Heart left ventricle (tissue), 13 donors: ENCODE measurements around the gene CDH18.

Experiments used
- POLR2A ChIP-seq, 2 donors: fragments of 450-650 bp; IDR thresholded peaks; one replicate each; pipeline ENCODE4 v1.6.1; 2017; ENCODE audit warnings: antibody characterized with exemption in 2 of 2, mild to moderate bottlenecking in 2 of 2, moderate library complexity in 2 of 2
- TF ChIP-seq, protein P1 (sequence below), 12 donors: fragments of 200-600 bp; sonication (generic) in 4 of 12; IDR thresholded peaks; one replicate each; pipeline versions ENCODE4 v1.5.0 to v1.8.0; 2018 to 2022; ENCODE audit warnings: antibody characterized with exemption in 12 of 12, mild to moderate bottlenecking in 5 of 12
- donor health status: ischemic (EF 13 %, LVEDD 7.1; RV severe dilation, severe dysfunction).
- donor health status: DM: no; HTN: yes; CAD: no.
- donor health status: DM: no; HTN: no; CAD: no.
- donor health status: ischemic (EF 25% LVEDD 6.9; RV normal size, moderate dysfunction).
- donor health status: ischemic (EF 25% LVEDD 5.7; RV mildly dilated, moderate dysfunction).
- donor health status: ischemic (EF 35%, LVEDD 5.7; RV mildly dilated, moderate dysfunction).
- donor health status: nonischemic (EF 11% LVEDD 7.7; RV severe dilation, severe dysfunction).
- donor health status: DM: yes; HTN: yes; CAD: no.
- donor health status: PGD.
- donor health status: ischemic (EF 29% LVEDD 5.4; RV normal size, mild dysfunction).
- donor health status: nonischemic (EF 23%, LVEDD 6.1; RV moderate dilation, normal function).

GRCh38 chr5:19950897-19951296 lies 37.1 kb downstream of the CDH18 start:
- TF ChIP-seq, protein P1, sequence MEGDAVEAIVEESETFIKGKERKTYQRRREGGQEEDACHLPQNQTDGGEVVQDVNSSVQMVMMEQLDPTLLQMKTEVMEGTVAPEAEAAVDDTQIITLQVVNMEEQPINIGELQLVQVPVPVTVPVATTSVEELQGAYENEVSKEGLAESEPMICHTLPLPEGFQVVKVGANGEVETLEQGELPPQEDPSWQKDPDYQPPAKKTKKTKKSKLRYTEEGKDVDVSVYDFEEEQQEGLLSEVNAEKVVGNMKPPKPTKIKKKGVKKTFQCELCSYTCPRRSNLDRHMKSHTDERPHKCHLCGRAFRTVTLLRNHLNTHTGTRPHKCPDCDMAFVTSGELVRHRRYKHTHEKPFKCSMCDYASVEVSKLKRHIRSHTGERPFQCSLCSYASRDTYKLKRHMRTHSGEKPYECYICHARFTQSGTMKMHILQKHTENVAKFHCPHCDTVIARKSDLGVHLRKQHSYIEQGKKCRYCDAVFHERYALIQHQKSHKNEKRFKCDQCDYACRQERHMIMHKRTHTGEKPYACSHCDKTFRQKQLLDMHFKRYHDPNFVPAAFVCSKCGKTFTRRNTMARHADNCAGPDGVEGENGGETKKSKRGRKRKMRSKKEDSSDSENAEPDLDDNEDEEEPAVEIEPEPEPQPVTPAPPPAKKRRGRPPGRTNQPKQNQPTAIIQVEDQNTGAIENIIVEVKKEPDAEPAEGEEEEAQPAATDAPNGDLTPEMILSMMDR (IDR thresholded peaks at IDR 0.05): no peak
- no peak for TF ChIP-seq POLR2A (IDR thresholded peaks at IDR 0.05)
